Stimulated activated CD4-positive, alpha-beta T cell treated with anti-CD3 and anti-CD28 coated beads, Interleukin-15, amount 100 ng/mL, for 48 hours (primary cell): ENCODE measurements around the gene RPUSD1.
A peak's percentile ranks its signal among the peaks of the same experiment; 100 is the strongest.
"Not testable (repeated sequence)": the region's sequence is repeated elsewhere in the genome, so short reads cannot be mapped to it uniquely, and the experiment has no call there.

Source experiments
- DNase-seq, 2 donors: peaks; one replicate each; pipeline ENCODE4 v3.0.0-alpha.2; 2020; ENCODE audit warnings: low read depth in 2 of 2

Gene RPUSD1

DNA sequence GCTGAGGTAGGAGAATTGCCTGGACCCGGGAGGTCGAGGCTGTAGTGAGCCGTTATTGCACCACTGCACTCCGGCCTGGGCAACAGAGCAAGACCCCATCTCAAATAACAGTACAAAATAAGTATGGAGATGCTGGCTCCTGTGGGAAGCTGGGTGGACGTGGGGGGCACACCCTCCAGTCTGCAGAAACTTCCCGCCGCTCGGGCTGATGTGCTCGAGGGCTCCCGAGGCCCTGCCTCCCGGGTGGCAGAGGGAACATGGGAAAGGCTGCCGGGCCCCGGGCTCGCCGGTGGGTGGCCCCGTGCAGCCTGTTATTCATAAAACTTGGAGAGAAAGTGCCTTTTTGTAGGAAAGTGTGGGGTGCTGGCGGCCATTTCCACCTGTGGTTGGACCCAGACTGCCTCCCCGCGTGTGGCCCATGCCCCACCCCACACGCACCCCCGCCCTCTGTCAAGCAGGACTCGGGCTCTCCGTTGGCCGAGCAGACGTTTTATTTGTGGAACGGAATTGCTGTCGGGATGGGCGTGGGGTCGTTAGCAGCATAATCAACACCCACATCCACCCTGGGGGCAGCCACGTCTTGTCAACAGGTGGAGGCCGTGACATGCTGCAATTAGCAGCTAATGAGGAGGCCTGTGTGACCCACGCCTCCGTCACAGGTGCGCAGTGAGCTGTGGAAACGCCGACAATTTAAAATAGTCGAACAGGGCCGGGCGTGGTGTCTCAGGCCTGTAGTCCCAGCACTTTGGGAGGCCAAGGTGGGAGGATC is 40.0 kb downstream of the RPUSD1 start:
- no peak for DNase-seq

DNA sequence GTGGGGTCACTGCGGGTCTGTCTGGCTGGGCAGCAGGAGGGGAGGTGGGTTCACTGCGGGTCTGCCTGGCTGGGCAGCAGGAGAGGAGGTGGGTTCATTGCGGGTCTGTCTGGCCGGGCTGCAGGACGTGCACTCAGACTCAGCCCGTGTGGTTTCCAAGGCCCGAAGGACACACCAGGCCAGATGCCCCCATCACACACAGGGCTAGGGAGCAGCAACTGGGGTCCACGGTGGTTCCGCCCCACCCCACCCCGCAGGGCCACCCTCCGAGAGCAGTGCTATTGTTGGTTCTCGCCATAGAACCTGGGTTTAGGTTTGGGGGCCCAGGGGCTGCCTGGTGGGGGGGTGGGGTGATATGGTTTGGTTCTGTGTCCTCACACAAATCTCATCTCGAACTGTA is 41.5 kb downstream of the RPUSD1 start:
- DNase-seq: no peak

DNA sequence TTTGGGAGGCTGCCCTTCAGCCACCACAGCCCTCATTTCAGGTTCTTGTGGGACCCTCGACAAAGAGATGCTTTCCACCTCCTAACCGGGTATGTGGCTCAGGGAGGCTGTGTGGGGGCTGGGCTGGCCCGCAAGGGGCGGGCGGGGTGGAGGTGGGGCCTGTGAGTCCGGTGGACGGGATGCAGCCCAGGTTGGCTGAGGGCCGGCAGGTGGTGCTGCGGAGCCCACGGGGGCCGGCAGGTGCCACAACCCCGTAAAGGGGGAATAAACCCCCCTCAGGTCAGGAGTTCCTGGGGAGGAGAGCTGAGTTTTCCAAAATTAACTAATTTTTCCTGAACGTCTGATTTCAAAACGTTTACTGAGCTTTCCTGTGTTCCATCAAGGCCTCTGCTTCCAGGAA is 42.4 kb downstream of the RPUSD1 start:
- no peak for DNase-seq

DNA sequence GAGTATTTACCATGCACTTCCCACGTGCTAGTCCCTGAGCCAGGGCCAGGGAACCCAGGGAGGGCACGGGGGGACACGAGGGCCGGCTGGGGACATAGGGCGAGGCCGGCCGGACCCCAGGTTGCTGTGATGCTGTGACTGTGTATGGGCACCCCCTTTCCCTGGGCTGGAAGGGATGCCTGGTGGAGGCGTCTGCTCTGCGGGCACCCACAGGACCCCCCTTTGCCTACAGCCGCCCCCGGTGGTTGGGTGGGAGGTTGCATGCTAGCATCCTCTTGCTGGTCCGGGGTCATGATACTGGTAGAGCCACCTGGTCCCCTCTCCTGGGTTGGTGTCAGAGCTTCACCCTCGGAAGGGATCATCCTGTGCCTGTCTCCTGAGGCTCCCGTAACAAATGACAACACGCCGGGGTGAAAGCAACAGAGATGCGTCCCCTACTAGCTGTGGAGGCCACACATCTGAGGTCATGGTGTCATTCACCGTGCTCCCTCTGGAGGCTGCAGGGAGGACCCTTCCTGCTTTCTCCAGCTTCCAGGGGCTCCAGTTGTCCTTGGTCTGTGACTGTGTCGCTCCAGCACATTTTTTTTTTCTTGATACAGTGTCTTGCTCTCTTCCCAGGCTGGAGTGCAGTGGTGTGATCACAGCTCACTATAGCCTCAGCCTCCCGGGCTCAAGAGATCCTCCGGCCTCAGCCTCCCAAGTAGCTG is 44.2 kb downstream of the RPUSD1 start:
- no peak for DNase-seq

DNA sequence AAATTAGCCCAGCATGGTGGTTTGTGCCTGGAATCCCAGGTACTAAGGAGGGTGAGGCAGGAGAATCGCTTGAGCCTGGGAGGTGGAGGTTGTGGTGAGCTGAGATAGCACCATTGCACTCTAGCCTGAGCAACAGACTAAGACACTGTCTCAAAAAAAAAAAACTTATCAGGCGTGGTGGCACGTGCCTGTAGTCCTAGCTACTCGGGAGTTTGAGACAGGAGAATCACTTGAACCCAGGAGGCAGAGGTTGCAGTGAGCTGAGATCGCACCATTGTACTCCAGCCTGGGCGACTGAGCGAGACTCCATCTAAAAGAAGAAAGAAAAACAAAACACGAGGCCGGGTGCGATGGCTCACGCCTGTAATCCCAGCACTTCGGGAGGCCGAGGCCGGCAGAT is 45.3 kb downstream of the RPUSD1 start:
- DNase-seq: not testable (repeated sequence)

DNA sequence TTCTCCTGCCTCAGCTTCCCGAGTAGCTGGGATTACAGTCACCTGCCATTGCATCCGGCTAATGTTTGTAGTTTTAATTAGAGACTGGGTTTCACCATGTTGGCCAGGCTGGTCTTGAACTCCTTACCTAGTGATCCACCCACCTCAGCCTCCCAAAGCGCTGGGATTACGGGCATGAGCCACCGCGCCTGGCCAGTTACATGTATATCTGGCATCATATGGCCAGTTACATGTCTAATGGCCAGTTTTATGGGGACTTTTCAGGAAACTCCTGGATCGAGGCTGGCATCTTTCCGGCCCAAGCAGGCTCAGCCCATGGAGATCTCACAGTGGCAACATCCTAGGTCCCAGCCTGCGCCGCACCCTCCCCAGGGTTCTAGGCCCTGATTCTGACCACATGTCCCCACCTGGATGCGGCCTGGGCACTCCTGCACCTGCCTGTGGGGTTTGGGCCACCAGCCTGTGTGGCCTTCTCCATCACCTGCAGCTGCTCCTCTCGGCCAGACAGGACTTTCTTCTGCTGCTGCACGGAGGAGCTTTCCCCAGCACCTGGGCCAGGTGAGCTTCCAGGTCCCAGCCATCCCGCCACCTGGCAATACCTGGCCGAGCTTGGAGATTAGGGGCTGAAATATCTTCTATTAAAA is 46.1 kb downstream of the RPUSD1 start:
- DNase-seq: no peak

DNA sequence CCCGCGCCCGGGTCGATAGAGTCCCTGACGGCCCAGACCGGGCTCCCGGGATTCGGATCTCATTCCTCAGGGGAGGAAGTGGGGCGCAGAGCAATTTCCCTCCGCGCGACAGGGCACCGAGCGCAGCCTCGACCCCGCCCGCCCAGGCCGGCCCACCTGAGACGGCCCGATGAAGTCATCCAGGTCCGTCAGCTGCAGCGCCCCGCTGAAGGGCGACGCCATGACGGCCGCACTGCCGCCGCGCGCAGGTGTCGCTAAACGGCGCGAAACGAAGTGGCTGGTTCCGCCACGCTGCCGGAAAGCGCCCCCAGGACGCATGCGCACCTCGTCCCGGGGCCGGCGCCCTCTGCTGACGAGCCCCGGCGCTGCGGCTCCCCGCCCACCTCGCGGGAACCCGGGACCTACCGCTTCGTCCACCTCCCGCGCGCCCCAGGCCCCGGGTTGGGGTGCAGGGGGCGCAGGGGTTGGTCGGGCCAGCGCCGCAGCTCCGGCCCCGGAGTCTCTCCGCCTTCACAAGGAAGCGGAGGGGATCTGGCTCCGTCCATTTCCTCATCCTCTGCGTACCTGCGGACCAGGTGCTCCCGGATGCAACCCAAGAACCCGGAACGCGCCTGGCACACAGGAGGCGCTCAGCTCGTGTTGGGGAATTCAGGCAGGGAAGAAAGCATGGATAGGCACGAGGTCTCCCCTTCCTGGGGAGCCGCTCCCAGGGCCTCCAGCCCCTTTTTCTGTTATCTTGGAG is 47.2 kb downstream of the RPUSD1 start, which contains the start of gene CIAO3:
Gene CIAO3 (minus strand): TSS at position 234 of the 742 bp plus-strand sequence. CDS start 12 bp downstream, at position 222.
- peak; percentile 86 for DNase-seq

DNA sequence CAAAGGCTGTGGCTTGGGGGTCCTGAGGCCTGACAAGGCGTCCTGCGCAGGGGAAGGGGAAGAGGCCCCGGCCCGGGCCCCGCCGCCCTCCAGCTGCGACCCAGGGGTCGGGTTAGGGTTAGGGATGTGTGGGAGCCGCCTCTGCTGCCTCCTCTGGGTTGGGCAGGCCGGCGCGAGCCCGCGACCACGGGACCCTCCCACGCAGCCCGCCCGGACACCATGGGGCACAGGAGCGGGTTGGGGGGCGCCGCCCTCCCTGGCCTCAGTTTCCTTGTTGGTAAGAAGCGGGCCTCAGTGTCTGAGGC is 47.8 kb downstream of the RPUSD1 start:
- no peak for DNase-seq

DNA sequence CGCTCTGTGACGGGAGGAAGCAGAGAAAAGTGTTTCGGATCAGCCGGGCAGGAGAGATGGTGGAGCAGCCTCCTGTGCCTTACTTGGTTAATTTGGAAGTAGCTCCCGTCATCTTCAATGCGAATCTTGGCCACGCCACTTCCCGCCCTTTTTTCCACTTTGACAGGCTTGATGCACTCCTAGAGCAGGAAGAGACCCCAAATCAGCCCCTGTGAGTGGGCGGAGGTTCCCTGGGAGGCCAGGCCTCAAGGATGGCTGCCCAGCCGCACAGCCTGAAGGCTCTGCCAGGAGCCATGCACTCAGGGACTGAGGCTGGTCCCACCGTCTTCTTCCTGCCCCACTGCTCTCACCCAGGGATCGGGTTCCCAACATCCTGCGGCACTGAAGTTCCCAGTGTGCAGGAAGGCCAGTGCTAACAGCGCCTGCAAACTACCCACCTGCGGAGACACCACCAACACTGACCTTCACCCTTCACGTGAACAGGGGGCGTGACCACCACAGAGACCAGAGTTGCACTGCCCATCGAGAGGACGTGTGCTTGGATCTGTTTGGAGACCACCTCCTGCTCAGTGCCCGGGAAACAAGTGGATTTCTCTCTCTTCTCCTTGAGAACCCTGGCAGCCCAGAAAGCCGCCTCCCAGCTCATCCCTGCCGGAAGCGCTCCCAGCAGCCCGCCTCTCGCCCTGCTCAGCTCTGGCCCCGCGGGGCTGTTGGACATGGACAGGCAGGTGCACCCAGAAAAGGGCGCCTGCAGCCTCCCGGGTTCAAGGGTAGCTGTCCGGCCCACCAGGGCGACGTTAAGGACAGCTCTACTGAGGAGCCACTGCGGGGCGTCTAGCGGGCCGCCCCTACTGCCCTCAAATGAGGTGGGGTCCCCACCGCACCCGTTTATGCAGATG is 48.4 kb downstream of the RPUSD1 start:
- no peak for DNase-seq

DNA sequence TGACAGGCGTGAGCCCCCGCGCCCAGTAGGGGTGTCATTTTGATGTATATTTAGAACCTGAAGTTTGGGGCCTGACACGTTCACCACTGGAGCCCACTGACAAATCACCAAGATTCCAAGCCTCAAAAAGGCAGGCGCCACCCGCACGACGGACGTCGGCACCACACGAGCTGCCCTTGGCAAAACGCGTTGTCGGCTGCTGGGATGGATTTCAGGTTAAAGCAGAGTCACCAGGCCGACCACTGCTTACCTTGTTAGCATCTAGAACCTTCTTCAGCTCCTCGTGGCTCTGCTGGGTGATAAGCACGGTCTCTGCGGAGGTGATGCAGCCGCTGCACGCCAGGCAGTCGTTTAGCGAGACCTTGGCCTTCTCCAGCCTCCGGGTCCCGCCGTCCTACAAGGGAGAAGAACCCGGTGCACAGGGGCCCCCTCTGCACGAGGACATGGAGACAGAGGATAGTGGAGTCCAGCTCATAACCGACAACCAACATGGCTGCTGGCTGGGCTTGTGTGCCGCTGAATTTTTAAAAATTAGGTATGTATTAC is 51.2 kb downstream of the RPUSD1 start:
- no peak for DNase-seq

DNA sequence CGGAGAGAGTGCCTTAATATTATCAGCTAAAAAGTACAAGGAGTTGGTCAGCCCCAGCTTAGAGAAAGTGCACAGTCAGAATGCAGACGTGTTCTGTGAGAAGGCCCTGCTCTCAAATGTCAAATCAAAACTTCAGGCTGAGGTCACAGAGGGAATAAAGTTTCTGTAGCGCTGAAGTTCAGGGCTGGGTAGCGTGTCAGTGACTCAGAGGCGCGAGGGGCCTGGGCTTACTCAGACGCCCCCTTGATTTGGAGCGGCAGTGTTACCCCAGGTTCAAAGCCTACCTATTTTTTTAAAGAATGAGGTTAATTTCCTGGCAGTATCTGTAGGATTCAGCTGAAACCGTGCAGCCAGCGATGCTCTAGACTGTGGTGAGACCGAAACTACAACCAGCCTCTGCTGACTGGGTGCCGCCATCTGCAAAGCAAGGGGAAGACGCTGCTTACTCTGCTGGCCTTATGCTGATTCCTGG is 52.2 kb downstream of the RPUSD1 start:
- peak; percentile 74 to 75 for DNase-seq

DNA sequence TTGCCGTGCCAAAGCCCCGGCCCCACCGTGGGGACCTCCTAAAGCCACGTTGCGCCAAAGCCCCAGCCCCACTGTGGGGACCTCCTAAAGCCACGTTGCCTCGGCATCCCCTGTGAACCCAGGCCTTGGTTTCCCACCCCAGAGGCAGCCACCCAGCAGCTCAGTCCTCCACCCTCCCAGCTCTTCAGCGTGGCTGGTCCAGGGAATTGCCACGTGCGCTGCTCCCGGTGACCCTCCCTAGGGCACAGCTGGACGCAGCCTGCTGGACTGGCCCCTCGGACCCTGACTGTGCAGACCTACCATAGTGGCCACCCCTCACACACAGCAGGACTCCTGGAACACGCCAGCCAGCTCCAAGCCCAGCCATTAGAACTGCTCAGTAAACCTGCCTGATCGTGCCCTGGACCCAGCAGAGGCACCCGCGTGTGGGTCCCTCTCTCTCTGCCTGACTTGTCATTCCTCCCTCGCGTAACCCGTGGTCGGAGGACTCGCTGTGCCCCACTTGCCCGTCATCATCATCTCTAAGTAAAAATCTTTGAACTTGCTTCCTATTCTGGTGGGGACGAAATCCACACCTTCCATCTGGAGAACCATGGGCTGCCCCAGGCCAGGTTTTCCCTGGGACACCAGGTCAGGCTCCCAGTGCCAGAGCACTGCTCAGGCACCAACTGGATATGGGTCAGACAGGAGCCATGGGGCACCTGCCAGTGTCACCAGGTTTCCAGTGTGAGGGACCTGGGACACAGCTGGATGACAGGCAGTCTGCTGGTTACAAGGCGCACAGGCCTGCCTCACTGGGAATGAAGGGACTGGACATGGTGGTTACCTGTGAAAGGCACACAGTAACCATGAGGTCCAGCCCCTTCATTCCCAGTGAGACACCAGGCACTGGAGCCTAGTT is 53.0 kb downstream of the RPUSD1 start:
- no peak for DNase-seq
